Measurements from ENCODE around the gene ACOT11.

The ACOT11 gene

GRCh38 chr1:54566438-54567141 is 18.6 kb downstream of the ACOT11 start:
- DNase-seq = no peak

GRCh38 chr1:54567961-54568360 is 19.9 kb downstream of the ACOT11 start:
- no peak for DNase-seq

- no peak for DNase-seq
Measured at GRCh38 chr1:54569339-54569738, 21.3 kb downstream of the ACOT11 start.

GRCh38 chr1:54570161-54570560 is 22.1 kb downstream of the ACOT11 start:
- DNase-seq = no peak

GRCh38 chr1:54571326-54571725 is 23.3 kb downstream of the ACOT11 start:
- peak; percentile 30 for DNase-seq

- DNase-seq = no peak
Measured at GRCh38 chr1:54571803-54572541, 23.9 kb downstream of the ACOT11 start.

- DNase-seq = no peak
Measured at GRCh38 chr1:54572542-54572850, 24.5 kb downstream of the ACOT11 start.

GRCh38 chr1:54574158-54574778 is 26.2 kb downstream of the ACOT11 start:
- DNase-seq = no peak

GRCh38 chr1:54575161-54575560 is 27.1 kb downstream of the ACOT11 start:
- DNase-seq = no peak

GRCh38 chr1:54575605-54576290 is 27.7 kb downstream of the ACOT11 start:
- DNase-seq = no peak

- DNase-seq = peak; percentile 41
Measured at GRCh38 chr1:54577612-54578011, 29.6 kb downstream of the ACOT11 start.

- DNase-seq = no peak
Measured at GRCh38 chr1:54579337-54579781, 31.3 kb downstream of the ACOT11 start.

GRCh38 chr1:54580856-54581550 is 33.0 kb downstream of the ACOT11 start:
- no peak for DNase-seq

GRCh38 chr1:54581621-54582035 is 33.6 kb downstream of the ACOT11 start:
- DNase-seq = peak; percentile 28

- no peak for DNase-seq
Measured at GRCh38 chr1:54582566-54583306, 34.7 kb downstream of the ACOT11 start.

- DNase-seq = no peak
Measured at GRCh38 chr1:54583307-54583686, 35.3 kb downstream of the ACOT11 start.

- no peak for DNase-seq
Measured at GRCh38 chr1:54583871-54584270, 35.8 kb downstream of the ACOT11 start.

- no peak for DNase-seq
Measured at GRCh38 chr1:54584575-54584974, 36.5 kb downstream of the ACOT11 start.

GRCh38 chr1:54585181-54586066 is 37.4 kb downstream of the ACOT11 start:
- no peak for DNase-seq

GRCh38 chr1:54588377-54588776 is 40.3 kb downstream of the ACOT11 start:
- no peak for DNase-seq

- DNase-seq = no peak
Measured at GRCh38 chr1:54591127-54591756, 43.2 kb downstream of the ACOT11 start.

All from RPMI8226 (cell line).